ENCODE measurements around the gene HS2ST1. TPM values are rescaled to one million over a fixed set of nuclear protein-coding genes. Genes with fewer than 3 reads are reported as not detected.
A peak's percentile ranks its signal among the peaks of the same experiment; 100 is the strongest.
"Not testable (repeated sequence)": the region's sequence is repeated elsewhere in the genome, so short reads cannot be mapped to it uniquely, and the experiment has no call there.

Gene HS2ST1
- 11.9 and 14.4 TPM in 2 replicates for total RNA-seq

GRCh38 chr1:86914601-86914997 lies at the start of gene HS2ST1:
HS2ST1 (plus strand) TSS chr1:86914635.
- no peak for DNase-seq (ENCODE audit: low read depth in 2 of 2)

- DNase-seq (ENCODE audit: low read depth in 2 of 2): no peak
Observed at GRCh38 chr1:86865973-86866637, 48.3 kb upstream of the HS2ST1 start.

- peak in 1 of 2 donors; percentile 16 for DNase-seq (ENCODE audit: low read depth in 2 of 2)
Observed at GRCh38 chr1:86866665-86867064, 47.8 kb upstream of the HS2ST1 start.

GRCh38 chr1:86867278-86867677 lies 47.2 kb upstream of the HS2ST1 start:
- DNase-seq (ENCODE audit: low read depth in 2 of 2): not testable (repeated sequence)

- DNase-seq (ENCODE audit: low read depth in 2 of 2): peak; percentile 8 to 25
Observed at GRCh38 chr1:86868477-86868876, 46.0 kb upstream of the HS2ST1 start.

- no peak for DNase-seq (ENCODE audit: low read depth in 2 of 2)
Observed at GRCh38 chr1:86871001-86871400, 43.4 kb upstream of the HS2ST1 start.

- DNase-seq (ENCODE audit: low read depth in 2 of 2): no peak
Observed at GRCh38 chr1:86872086-86872485, 42.3 kb upstream of the HS2ST1 start.

GRCh38 chr1:86875722-86876121 lies 38.7 kb upstream of the HS2ST1 start:
- no peak for DNase-seq (ENCODE audit: low read depth in 2 of 2)

GRCh38 chr1:86887479-86888162 lies 26.8 kb upstream of the HS2ST1 start:
- DNase-seq (ENCODE audit: low read depth in 2 of 2): no peak

GRCh38 chr1:86888327-86888726 lies 26.1 kb upstream of the HS2ST1 start:
- no peak for DNase-seq (ENCODE audit: low read depth in 2 of 2)

- DNase-seq (ENCODE audit: low read depth in 2 of 2): not testable (repeated sequence)
Observed at GRCh38 chr1:86899401-86899800, 15.0 kb upstream of the HS2ST1 start.

- no peak for DNase-seq (ENCODE audit: low read depth in 2 of 2)
Observed at GRCh38 chr1:86905875-86906274, 8.6 kb upstream of the HS2ST1 start.

- peak in 1 of 2 donors; percentile 19 for DNase-seq (ENCODE audit: low read depth in 2 of 2)
Observed at GRCh38 chr1:86906419-86906818, 8.0 kb upstream of the HS2ST1 start.

GRCh38 chr1:86912281-86912900 lies 2.0 kb upstream of the HS2ST1 start:
- DNase-seq (ENCODE audit: low read depth in 2 of 2): peak in 1 of 2 donors; percentile 36

GRCh38 chr1:86913399-86913895 lies 988 bp upstream of the HS2ST1 start:
- DNase-seq (ENCODE audit: low read depth in 2 of 2): peak; percentile 54 to 62

- DNase-seq (ENCODE audit: low read depth in 2 of 2): peak; percentile 100
Observed at GRCh38 chr1:86913896-86914600, 387 bp upstream of the HS2ST1 start, which contains the start of gene SELENOF. SELENOF (minus strand) TSS chr1:86914126; CDS start chr1:86914111, 15 bp downstream.

- DNase-seq (ENCODE audit: low read depth in 2 of 2): peak; percentile 62 to 69
Observed at GRCh38 chr1:86914998-86915736, 732 bp downstream of the HS2ST1 start.

GRCh38 chr1:86915737-86916235 lies 1.4 kb downstream of the HS2ST1 start:
- DNase-seq (ENCODE audit: low read depth in 2 of 2): no peak

GRCh38 chr1:86916752-86917151 lies 2.3 kb downstream of the HS2ST1 start:
- no peak for DNase-seq (ENCODE audit: low read depth in 2 of 2)

GRCh38 chr1:86922445-86922844 lies 8.0 kb downstream of the HS2ST1 start:
- DNase-seq (ENCODE audit: low read depth in 2 of 2): no peak
